Measurements from ENCODE around the gene SMIM13.

SMIM13 gene

DNA sequence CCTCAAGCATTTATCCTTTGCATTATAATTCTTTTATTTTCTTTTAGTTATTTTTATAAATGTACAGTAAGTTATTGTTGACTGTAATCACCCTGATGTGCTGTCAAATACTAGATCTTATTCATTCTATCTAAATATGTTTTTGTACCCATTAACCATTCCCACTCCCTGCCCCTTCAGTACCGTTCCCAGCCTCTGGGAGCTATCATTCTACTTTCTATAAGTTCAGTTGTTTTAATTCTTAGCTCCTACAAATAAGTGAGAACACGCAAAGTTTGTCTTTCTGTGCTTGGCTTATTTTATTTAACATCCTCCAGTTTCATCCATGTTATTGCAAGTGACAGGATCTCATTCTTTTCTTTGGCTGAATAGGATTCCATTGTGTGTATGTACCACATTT is 30.3 kb downstream of the SMIM13 start:
- no peak for DNase-seq

DNA sequence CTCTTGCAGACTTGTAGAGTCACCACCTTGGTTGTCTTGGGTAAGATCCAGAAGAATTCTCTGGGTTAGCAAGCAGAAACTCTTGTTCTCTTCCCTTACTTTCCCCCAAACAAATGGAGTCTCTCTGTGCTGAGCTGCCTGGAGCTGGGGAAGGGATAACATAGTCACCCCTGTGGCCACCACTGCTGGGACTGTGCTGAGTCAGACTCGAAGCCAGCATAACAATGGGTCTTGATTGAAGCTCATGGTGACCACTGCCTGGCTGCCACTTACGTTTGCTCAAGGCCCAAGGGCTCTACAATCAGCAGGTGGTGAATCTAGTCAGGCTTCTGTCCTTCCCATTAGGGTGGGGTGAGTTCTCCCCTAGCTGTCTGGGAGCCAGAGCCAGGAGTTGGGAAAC is 33.2 kb downstream of the SMIM13 start:
- no peak for DNase-seq

DNA sequence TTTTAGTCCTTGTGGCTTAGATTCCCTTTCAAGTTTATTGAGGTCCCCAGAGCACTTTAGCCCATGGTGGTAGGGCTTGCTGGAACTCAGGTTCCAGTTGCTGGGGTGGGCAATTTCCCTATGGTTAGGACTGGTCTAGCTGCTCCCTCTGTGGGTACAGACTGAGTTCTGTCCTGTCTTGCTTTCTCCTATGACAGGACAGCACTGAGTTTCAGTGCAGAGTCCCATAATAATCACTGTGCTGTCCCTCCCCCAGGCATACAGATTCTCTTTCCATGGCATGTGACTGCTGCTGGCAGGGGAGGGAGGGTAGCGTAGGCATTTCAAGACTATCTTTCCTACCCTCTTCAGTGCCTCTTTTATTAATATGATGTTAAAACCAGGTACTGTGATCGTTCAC is 35.0 kb downstream of the SMIM13 start:
- DNase-seq = no peak

DNA sequence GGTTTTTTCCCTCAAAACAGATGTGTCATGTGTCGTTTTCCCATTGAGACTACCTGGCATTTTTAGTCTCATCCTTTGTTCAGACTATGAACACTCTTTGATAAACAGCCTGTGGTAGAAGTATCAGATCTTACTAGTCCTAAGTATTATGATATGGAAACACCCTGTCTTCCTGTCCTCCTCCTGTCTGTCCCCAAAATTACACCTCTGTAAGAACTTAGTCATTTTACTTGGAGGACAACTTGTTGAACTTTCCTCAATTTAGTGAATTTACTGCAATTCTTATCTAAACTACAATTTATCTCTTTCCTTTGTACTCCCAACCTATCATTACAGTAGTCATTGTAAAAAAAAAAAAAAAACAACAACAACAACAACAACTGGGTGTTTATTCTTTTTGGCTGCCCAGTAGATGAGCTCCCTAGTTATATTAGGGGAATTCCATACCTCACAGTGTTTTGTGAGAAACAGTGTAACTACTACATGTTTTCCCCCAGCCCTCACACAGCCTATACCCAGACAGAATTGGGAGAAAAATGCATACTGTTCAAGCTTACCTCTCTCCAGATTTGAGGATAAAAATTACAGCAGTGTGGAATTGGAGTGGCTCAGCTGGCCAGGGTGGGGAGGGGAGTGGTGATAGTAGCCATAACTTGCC is 36.4 kb downstream of the SMIM13 start:
- no peak for DNase-seq

DNA sequence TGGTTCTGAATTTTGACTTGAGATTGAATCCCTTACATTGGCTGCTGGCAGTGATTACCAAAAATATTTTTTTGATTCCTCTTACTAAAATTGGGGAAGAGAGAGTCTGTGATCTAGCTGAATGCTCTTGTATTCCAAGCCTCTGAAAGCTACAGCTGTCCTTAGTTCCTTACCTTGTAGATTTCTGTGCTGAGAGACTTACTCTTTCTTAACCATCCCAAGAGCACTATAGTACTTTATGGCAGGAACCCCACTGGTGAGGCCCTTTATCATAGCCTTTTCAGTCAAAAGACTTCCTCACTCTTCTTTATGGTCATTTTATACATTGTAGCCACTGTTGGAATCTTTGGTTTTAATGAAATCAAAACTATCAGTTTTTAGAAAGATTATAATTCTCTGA is 37.0 kb downstream of the SMIM13 start:
- no peak for DNase-seq

DNA sequence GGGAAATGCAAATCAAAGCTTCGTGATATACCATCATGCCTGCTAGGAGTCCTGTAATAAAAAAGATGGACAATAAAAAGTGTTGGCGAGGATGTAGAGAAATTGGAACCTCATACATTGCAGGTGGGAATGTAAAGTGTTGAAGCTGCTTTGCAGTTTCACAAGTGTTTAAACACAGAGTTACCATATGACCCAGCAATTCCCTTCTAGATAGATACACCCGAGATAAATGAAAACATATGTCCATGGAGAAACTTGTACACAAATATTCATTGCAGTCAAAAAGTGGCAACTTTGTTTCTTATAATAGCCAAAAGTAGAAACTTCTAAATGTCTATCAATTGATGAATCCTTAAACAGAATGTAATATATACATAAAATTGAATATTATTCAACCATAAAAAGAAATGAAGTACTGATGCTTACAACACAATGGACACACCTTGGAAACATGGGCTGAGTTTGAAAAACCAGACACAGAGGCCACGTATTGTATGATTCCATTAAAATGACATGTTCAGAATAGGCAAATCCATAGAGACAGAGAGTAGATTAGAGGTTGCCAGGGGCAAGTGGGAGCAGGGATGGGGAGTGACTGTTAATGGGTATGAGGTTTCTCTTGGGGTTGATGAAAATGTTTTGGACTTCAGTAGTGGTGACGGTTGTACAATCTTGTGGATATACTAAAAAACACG is 38.7 kb downstream of the SMIM13 start:
- DNase-seq = no peak

DNA sequence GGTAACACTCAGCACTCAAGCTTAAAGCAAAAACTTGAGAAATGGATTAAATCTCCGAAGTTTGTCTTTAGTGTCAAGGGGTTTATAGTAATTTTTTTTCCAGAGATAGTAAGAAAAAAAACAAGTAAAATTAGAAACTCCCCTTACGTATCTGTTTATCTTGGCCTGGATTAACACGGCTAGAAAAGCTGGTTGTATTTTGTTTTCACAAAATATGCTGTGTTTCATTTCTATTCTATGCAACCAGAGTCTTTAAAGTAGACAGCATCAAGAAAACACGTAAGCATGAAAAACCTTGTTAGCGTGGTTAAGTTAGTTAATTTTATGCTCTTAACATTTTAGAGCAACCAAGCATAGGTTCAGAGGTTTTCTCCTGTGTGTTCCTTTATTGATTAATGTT is 39.6 kb downstream of the SMIM13 start:
- no peak for DNase-seq

DNA sequence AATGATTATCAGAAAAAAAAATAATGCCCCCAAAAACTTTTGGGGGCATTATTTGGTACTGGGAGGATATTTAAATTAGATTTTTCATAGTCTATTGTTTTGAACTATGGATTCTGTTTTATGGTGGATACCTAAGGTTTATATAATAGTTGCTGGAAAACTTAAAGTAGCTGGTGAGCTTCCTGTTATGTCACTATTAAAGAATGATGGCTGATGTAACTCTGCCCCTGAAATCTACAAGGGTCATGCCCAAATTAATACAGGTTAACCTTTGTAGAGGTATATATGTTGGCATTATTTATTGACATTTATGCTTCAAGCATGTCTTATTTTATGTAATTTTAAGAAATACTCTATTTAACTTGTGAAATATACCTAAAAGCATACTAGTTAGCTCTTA is 43.2 kb downstream of the SMIM13 start:
- DNase-seq = no peak

DNA sequence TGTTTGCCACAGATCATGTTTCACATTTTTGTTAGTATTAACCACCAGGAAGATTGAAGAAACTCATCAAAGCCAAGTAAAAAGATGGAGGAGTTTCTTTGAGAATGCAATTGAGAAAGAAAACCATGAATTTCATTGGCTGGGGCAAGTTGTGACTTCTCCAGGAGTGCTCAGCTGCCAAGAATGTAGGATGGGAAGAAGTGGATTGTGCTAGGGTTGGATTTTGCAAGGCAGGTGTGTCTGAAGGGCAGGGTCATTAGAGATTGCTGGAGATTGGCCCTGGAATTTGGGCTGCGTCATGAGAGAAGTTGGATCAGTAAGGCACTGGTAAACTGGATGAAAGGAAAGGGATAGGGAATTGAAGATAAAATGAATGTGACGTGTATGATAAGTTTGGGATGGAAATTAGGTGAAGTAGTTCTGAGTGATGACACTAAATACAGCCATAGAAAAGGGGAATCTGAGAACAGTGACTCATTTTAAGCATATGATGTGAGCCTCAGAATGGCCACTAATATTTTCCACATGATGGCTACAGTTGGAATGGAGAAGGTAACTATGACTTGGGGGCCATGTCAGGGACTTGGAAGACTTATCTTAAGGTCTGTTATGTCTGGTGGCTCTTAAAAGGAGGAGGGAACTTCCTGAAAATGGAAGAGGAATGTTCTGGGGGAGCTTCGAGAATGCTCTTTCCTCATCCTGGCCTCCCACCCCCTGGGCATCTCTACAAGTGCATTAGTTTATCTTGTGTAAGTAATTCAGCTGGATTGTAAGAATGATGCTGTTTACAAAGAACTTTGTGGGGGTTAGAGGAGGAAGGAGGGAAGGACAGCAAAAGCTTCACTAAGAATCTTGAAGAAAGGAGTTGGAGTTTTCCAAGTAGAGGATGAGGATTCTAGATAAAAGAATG is 45.7 kb downstream of the SMIM13 start:
- DNase-seq = no peak

DNA sequence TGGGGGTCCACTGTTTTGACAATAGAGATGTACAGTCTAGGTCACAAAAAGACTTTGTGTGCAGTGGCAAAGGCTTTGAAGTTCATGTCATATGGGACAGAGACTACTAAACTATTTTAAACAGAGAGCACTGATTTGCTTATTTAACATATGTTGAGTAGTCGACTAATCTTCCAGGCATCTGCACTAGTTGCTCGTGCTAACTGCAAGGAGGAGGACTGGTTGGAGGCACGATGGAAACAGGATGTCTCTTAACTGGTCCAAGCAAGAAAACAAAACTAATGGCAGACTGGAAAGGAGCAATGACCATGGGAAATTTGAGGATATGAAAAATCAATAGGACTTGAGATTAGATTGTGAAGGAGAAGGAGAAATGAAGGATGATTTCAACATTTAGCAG is 46.4 kb downstream of the SMIM13 start:
- DNase-seq = no peak

DNA sequence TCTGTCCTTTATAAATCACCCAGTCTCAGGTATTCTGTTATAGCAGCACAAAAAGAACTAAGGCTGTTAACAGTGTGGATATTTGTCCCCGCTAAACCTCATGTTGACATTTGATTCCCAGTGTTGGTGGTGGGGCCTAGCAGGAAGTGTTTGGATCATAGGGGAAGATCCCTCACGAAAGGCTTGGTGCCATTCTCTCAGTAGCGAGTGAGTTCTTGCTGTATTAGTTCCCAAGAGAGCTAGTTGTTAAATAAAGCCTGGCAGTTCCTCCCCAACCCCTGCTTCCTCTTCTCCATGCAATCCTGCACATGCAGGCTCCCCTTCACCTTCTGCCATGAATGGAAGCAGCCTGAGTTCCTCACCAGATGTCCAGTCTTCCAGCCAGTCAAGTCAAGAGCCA is 47.7 kb downstream of the SMIM13 start:
- no peak for DNase-seq

DNA sequence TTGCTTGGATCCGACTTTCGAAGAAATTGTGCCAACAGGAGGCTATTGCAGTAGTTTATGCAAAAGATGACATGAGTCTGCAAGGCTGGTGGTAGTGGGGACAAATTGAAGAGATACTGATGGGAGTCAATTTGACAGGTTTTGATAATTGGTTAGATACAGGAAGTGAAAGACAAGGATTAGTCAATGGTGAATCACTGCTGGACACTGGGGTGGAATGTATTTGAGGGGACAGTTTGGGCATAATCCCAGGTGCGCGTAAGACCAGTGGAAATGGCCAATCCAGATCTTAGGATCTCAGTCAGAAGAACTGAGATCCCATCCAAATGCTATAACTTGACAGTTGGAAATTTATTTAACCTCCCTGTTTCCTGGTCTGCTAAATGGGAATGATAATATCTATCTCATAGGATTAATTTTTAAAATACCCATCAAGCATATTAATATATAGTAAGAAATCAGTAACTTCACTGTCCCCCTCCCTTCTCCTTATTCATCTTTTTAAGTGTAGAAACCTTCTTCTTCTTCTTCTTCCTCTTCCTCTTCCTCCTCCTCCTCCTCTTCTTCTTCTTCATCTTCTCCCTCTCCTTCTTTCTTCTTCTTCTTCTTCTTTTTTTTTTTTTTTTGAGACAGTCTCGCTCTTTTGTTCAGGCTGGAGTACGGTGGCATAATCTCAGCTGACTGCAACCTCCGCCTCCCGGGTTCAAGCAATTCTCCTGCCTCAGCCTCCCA is 48.8 kb downstream of the SMIM13 start:
- DNase-seq = no peak

DNA sequence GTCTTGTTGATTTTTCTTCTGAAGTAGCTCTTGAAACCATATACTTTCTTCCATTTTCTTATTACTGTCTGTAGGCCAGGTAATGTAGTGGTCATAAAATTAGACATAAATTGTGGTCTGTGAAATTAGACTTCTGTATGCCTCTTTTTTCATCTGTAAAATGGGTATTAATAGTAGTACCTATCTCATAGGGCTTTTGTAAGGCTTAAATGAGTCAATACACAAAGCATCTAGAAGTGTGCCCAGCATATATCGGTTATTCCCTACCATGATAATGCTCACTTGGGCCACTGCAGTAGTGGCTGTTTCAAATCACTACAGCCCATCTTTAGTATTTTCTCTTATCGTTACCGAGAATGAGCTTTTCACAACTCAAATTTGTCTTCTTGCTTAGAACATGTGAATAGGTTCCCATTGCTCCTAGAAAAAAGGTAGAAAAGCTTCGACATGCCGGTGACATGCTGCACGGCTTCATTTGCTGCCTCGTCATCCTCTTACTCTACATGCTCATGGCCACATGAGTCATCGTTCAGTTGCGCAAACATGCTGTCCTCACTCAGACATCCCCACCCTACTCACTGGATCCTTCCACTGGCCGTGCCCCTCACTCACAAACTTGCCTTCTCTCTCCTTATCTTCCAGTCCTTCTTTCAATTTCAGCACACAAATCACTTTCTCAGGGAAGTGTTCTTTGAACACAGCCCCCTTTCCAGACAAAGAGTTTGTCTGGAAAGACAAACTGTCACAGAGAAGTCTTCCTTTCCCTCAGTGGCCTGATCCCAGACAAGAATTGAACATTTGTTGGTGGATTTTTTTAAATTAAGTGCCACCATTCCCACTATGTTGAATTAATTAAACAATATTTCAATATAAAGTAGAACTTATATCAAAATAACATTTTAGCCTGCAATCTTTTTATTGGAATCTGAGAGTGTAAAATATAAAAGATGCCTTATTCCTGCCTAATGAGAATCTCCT is 50.0 kb downstream of the SMIM13 start:
- DNase-seq = no peak

DNA sequence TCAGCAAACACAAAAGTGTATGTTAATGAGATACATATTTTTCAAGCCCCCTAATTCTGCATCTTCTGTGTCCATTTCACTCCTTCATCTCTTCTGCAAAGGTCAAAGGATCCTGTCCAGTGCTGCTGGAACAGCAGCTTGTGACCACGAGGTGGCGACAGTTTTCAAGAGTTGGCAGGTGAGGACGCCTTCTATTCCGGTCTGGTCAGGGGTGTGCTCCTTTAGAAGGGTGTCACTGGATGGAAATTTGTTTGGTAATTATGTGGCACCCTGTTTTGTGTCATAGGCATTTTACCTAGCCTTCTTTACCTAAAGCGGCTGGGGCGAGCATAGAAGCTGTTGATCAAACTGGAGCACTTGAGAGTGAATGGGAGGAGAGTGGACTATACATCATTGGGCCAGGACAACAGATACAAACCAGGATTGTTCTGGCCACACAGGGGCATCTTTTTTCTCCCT is 50.8 kb downstream of the SMIM13 start:
- peak; percentile 60 for DNase-seq

DNA sequence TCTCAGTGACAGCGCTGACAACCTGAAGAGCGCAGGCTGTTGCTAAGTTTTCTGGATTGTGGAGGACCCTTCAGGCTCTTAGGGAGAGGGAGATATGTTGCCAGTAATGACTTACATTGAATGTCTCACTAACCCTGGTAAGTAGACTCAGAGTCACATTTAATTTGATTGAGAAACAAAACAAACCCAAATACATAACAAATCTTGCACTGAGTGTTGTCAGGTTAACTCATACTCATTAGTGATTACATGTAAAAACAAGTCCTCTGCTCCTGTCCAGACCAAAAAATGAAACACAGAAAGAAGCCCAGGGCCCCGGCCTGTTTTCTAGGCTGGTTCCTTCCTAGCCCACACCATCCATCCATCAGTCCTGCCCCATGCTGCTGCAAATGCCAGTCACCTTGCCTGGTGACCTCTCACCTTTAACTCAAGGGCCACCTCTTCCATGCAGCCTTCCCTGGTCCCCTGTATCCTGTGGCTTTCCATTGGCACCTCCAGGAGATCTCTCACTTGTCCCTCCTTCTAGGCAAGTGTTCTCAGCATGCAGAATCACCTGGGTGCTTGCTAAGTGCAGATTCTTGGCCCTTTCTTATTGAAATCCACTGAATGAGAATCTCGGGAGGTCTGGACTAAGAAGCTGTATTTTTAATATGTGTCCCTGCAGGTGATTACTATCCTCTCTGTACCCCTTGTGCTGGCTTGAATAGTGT is 52.6 kb downstream of the SMIM13 start:
- DNase-seq = no peak

DNA sequence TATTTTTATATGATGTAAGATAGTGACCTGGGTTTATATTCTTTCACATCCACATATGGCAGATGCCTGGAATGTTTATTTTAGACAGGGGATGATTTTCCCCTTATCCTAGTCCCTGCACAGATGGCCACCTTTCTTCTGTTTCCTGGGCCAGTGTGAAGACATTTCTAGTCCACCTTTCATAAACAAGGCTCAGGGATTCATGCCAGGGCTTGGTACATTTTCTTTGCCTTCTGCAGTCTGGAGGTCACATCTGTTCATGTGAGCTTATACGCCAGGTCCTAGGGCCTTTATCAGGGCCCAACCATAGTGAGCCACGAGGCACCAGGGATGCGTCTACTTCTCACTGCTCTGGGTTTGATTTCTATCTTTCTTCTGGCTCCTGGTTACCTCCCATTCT is 55.9 kb downstream of the SMIM13 start:
- DNase-seq = no peak

DNA sequence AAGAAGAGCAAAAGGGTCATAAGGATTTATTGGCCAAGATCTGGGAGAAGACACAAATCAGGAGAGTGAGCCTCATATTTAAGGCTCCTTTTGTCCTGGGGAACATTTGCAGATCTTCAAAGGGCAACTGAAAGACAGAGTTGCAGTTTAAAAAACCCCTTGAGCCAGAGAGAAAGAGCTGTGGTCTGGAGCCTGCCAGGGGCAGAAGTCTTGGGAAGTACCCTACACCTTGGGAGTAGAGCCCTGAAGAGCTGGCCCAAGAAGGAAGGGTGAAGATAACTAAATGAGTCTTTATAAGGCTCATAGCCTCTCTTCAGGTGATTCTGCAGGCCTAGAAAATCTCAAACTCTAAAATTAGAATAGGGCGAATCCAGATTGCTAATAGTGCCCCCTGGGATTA is 57.9 kb downstream of the SMIM13 start:
- no peak for DNase-seq

DNA sequence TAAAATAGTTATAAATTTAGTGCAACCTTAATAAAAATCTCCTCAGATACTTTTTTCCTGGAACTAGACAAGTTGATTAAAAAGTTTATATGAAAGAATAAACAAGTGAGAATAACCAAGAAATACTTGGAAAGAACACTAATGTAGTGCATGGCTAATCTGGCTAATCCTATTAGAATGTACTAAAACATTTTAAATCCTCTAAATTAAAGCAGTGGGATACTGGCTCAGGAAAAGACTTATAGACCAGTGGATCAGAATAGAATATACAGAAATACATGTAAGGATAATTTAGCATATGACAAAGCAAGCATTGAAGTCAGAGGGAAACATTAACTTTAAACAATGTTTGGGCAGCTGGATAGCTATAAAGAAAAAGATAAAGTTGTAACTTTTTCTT is 58.9 kb downstream of the SMIM13 start:
- DNase-seq = no peak

DNA sequence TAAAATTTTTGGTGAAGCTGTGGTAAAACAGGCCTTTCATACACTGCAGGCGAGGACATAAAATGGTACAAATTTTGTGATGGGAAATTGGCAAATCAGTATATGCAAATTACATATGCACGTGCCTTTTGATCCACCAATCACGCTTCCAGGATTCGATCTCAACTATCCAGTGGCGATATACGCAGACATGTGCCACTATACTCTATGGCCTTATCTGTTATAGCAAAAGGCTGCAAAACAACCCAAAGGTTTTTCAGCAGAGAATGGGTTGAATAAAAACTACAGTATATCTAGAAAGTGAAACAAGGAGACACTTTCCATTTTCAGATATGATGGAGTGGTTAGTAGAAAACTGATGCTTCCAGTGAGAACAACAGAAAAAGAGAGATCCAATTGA is 59.8 kb downstream of the SMIM13 start:
- DNase-seq = no peak

DNA sequence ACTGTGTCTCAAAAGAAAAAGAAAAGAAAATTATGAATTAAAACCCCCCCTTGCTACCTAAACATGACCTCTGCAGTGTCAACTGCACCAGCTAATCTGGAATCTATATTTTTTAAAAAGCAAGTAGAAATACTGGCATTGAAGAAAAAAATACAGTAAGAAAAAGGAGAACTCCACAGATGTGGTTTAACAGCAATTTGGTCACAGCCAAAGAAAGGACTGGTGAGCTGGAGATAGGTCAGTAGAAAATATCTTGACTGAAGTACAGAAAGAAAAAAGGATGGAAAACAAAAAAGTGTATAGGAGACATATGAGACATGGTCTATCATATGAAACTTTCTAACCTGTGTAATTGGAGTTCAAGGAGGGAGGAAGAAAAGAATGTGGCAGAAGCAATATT is 62.0 kb downstream of the SMIM13 start:
- DNase-seq = no peak

DNA sequence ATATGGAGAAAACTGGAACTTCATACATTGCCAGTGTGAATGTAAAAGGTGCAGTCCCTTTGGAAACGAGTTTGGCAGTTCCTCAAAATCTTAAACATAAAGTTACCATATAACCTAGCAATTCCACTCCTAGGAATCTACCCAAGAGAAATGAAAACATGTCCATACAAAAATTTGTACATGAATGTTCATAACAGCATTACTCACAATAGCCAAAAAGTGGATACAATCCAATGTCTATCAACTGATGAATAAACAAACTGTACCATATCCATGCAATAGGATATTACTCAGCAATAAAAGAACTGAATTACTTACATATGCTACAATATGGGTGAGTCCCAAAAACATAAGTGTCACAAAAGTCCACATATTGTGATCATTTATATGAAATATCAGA is 66.6 kb downstream of the SMIM13 start:
- DNase-seq = no peak

Measured in kidney glomerular epithelial cell (primary cell).